Purkinje cell (primary cell): ENCODE measurements around the gene HOXB6. TPM values are rescaled to one million over a fixed set of nuclear protein-coding genes. Genes with fewer than 3 reads are reported as not detected.

Source experiments
- polyA plus RNA-seq: library from polyadenylated mRNA; unstranded; fragments of >200 nt; fragmentation: Nextera tagmentation; gene quantifications from 2 replicates; pipeline ENCODE4 v1.2.1, GENCODE V29; 2014

HOXB6 gene
- not detected in 2 replicates for polyA plus RNA-seq

GRCh38 chr17:48604770-48605329 lies at the start of gene HOXB6:
Gene HOXB6, minus strand, starts transcription at chr17:48604986. Its CDS starts 6,836 bp downstream, at chr17:48598150.

GRCh38 chr17:48626245-48627117 lies 21.7 kb upstream of the HOXB6 start, which contains the start of gene HOXB9:
Gene HOXB9, minus strand, starts transcription at chr17:48626358. Its CDS starts 89 bp downstream, at chr17:48626269.

GRCh38 chr17:48615047-48615962 lies 10.5 kb upstream of the HOXB6 start, which contains the start of gene HOXB8:
Gene HOXB8, minus strand, starts transcription at chr17:48615292. Its CDS starts 588 bp downstream, at chr17:48614704.

GRCh38 chr17:48610282-48611211 lies 5.8 kb upstream of the HOXB6 start, which contains the start of gene HOXB7:
Gene HOXB7, minus strand, starts transcription at chr17:48611017. Its CDS starts 99 bp downstream, at chr17:48610918.

GRCh38 chr17:48593126-48593829 lies 11.5 kb downstream of the HOXB6 start, which contains the start of gene HOXB5:
Gene HOXB5, minus strand, starts transcription at chr17:48593779. Its CDS starts 97 bp downstream, at chr17:48593682.

GRCh38 chr17:48589831-48590606 lies 14.8 kb downstream of the HOXB6 start, which contains the start of gene HOXB3:
Gene HOXB3, minus strand, starts transcription at chr17:48590241. Its CDS starts 37,767 bp downstream, at chr17:48552474.

GRCh38 chr17:48577946-48578615 lies 26.7 kb downstream of the HOXB6 start, which contains the start of gene HOXB4:
Gene HOXB4, minus strand, starts transcription at chr17:48578350. Its CDS starts 31 bp downstream, at chr17:48578319.

Other genes starting within 250 kb of the HOXB6 start
- not detected in 2 replicates for gene SKAP1, start 174.8 kb downstream of the HOXB6 start, polyA plus RNA-seq
- not detected in 2 replicates for gene HOXB1, start 74.0 kb downstream of the HOXB6 start, polyA plus RNA-seq
- not detected in 2 replicates for gene HOXB2, start 59.9 kb downstream of the HOXB6 start, polyA plus RNA-seq
- gene HOXB4, start 26.6 kb downstream of the HOXB6 start, polyA plus RNA-seq = not detected in 2 replicates
- not detected in 2 replicates for gene HOXB3, start 14.7 kb downstream of the HOXB6 start, polyA plus RNA-seq
- not detected in 2 replicates for gene HOXB5, start 11.2 kb downstream of the HOXB6 start, polyA plus RNA-seq
- gene HOXB7, start 6.0 kb upstream of the HOXB6 start, polyA plus RNA-seq = not detected in 2 replicates
- gene HOXB8, start 10.3 kb upstream of the HOXB6 start, polyA plus RNA-seq = not detected in 2 replicates
- not detected in 2 replicates for gene HOXB9, start 21.4 kb upstream of the HOXB6 start, polyA plus RNA-seq
- gene PRAC1, start 117.5 kb upstream of the HOXB6 start, polyA plus RNA-seq = not detected in 2 replicates
- gene PRAC2, start 118.2 kb upstream of the HOXB6 start, polyA plus RNA-seq = not detected in 2 replicates
- gene HOXB13, start 123.8 kb upstream of the HOXB6 start, polyA plus RNA-seq = not detected in 2 replicates
- gene TTLL6, start 212.2 kb upstream of the HOXB6 start, polyA plus RNA-seq = not detected in 2 replicates
- gene CALCOCO2, start 226.0 kb upstream of the HOXB6 start, polyA plus RNA-seq = 14.3 and 49.5 TPM in 2 replicates